Measurements from ENCODE around the gene CHRND. TPM values are rescaled to one million over a fixed set of nuclear protein-coding genes. Genes with fewer than 3 reads are reported as not detected.

CHRND gene
- polyA plus RNA-seq, 1 donor from 2014 or later = not detected

GRCh38 chr2:232497348-232497747, 28.6 kb upstream of the CHRND start:
- no peak overlapping the region for H3K27ac ChIP-seq (ENCODE audit: low read length)
- H3K9me2 ChIP-seq (ENCODE audit: insufficient read depth, low read length) = no peaks in the 10 kb centered on the region
- no peaks in the 10 kb centered on the region for H4K20me1 ChIP-seq (ENCODE audit: insufficient read depth)
- no peaks in the 10 kb centered on the region for H3K36me3 ChIP-seq (ENCODE audit: insufficient read depth, low read length)
- H3K9ac ChIP-seq (ENCODE audit: low read length) = no peak overlapping the region
- no peak overlapping the region for H3K4me3 ChIP-seq (ENCODE audit: low read length)
- H3F3A ChIP-seq (ENCODE audit: insufficient read depth, low read length, poor library complexity, severe bottlenecking) = peaks cover 5% of the 10 kb centered on the region
- H3K79me2 ChIP-seq (replicated peaks; ENCODE audit: insufficient read depth, low read length) = no peaks in the 10 kb centered on the region
- no peaks in the 10 kb centered on the region for H3K27me3 ChIP-seq (ENCODE audit: insufficient read depth, low read depth, low read length)
- H3K4me2 ChIP-seq (ENCODE audit: low read length) = no peak overlapping the region
- H3K9me3 ChIP-seq (ENCODE audit: low read length) = no peaks in the 10 kb centered on the region
- TF ChIP-seq POLR2AphosphoS5 (IDR thresholded peaks at IDR 0.05) = no peak
- no peak for TF ChIP-seq EZH2 (IDR thresholded peaks at IDR 0.05; ENCODE audit: borderline replicate concordance, insufficient read depth, low read length, poor library complexity, severe bottlenecking)
- no peak for TF ChIP-seq EP300 (conservative IDR thresholded peaks at IDR 0.05; ENCODE audit: poor library complexity, severe bottlenecking)
- TF ChIP-seq, protein P1, sequence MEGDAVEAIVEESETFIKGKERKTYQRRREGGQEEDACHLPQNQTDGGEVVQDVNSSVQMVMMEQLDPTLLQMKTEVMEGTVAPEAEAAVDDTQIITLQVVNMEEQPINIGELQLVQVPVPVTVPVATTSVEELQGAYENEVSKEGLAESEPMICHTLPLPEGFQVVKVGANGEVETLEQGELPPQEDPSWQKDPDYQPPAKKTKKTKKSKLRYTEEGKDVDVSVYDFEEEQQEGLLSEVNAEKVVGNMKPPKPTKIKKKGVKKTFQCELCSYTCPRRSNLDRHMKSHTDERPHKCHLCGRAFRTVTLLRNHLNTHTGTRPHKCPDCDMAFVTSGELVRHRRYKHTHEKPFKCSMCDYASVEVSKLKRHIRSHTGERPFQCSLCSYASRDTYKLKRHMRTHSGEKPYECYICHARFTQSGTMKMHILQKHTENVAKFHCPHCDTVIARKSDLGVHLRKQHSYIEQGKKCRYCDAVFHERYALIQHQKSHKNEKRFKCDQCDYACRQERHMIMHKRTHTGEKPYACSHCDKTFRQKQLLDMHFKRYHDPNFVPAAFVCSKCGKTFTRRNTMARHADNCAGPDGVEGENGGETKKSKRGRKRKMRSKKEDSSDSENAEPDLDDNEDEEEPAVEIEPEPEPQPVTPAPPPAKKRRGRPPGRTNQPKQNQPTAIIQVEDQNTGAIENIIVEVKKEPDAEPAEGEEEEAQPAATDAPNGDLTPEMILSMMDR (IDR thresholded peaks at IDR 0.05; ENCODE audit: poor library complexity, severe bottlenecking) = no peak
- TF ChIP-seq TAF1 (IDR thresholded peaks at IDR 0.05; ENCODE audit: low read depth) = no peak
- TF ChIP-seq RAD21 (conservative IDR thresholded peaks at IDR 0.05) = no peak
- TF ChIP-seq SMC3 (conservative IDR thresholded peaks at IDR 0.05; ENCODE audit: poor library complexity) = no peak
- TF ChIP-seq, protein P2, sequence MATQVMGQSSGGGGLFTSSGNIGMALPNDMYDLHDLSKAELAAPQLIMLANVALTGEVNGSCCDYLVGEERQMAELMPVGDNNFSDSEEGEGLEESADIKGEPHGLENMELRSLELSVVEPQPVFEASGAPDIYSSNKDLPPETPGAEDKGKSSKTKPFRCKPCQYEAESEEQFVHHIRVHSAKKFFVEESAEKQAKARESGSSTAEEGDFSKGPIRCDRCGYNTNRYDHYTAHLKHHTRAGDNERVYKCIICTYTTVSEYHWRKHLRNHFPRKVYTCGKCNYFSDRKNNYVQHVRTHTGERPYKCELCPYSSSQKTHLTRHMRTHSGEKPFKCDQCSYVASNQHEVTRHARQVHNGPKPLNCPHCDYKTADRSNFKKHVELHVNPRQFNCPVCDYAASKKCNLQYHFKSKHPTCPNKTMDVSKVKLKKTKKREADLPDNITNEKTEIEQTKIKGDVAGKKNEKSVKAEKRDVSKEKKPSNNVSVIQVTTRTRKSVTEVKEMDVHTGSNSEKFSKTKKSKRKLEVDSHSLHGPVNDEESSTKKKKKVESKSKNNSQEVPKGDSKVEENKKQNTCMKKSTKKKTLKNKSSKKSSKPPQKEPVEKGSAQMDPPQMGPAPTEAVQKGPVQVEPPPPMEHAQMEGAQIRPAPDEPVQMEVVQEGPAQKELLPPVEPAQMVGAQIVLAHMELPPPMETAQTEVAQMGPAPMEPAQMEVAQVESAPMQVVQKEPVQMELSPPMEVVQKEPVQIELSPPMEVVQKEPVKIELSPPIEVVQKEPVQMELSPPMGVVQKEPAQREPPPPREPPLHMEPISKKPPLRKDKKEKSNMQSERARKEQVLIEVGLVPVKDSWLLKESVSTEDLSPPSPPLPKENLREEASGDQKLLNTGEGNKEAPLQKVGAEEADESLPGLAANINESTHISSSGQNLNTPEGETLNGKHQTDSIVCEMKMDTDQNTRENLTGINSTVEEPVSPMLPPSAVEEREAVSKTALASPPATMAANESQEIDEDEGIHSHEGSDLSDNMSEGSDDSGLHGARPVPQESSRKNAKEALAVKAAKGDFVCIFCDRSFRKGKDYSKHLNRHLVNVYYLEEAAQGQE (IDR thresholded peaks at IDR 0.05; ENCODE audit: borderline replicate concordance) = no peak
- TF ChIP-seq MXI1 (conservative IDR thresholded peaks at IDR 0.05; ENCODE audit: poor library complexity, severe bottlenecking) = no peak
- no peak overlapping the region for H2AFZ ChIP-seq (ENCODE audit: low read depth, low read length)

DNA sequence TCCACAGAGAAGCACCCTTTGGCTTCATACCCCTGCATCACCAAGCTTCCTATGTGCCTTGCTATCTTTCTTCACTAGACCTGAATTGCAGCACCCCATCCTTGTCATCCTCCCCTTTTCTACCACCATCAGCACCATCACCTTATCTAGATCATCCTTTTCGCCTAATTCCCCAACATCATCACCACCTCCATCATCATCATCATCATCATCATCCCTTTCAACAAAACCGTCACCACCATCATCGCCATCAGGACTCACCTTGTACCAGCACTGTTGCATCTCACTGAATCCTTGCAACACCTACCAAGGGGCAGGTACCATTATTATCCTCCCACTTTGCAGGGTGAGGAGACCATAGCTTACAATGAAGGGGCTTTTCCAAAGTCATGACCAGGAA, 27.5 kb upstream of the CHRND start:
- H3K79me2 ChIP-seq (replicated peaks; ENCODE audit: insufficient read depth, low read length) = no peaks in the 10 kb centered on the region
- H3K9me3 ChIP-seq (ENCODE audit: low read length) = no peaks in the 10 kb centered on the region
- no peaks in the 10 kb centered on the region for H3K9me2 ChIP-seq (ENCODE audit: insufficient read depth, low read length)
- H3K9ac ChIP-seq (ENCODE audit: low read length) = no peak overlapping the region
- H3F3A ChIP-seq (ENCODE audit: insufficient read depth, low read length, poor library complexity, severe bottlenecking) = peaks cover 5% of the 10 kb centered on the region
- TF ChIP-seq POLR2AphosphoS5 (IDR thresholded peaks at IDR 0.05) (no peak), TAF1 (IDR thresholded peaks at IDR 0.05; ENCODE audit: low read depth) (no peak), EZH2 (IDR thresholded peaks at IDR 0.05; ENCODE audit: borderline replicate concordance, insufficient read depth, low read length, poor library complexity, severe bottlenecking) (no peak), EP300 (conservative IDR thresholded peaks at IDR 0.05; ENCODE audit: poor library complexity, severe bottlenecking) (no peak), RAD21 (conservative IDR thresholded peaks at IDR 0.05) (no peak), SMC3 (conservative IDR thresholded peaks at IDR 0.05; ENCODE audit: poor library complexity) (no peak), MXI1 (conservative IDR thresholded peaks at IDR 0.05; ENCODE audit: poor library complexity, severe bottlenecking) (no peak)
- TF ChIP-seq, protein P1 (IDR thresholded peaks at IDR 0.05; ENCODE audit: poor library complexity, severe bottlenecking) = no peak
- TF ChIP-seq, protein P2 (IDR thresholded peaks at IDR 0.05; ENCODE audit: borderline replicate concordance) = no peak
- H3K36me3 ChIP-seq (ENCODE audit: insufficient read depth, low read length) = no peaks in the 10 kb centered on the region
- peaks cover 4% of the 10 kb centered on the region for H3K27me3 ChIP-seq (ENCODE audit: insufficient read depth, low read depth, low read length)
- H3K27ac ChIP-seq (ENCODE audit: low read length) = no peak overlapping the region
- no peaks in the 10 kb centered on the region for H4K20me1 ChIP-seq (ENCODE audit: insufficient read depth)
- H2AFZ ChIP-seq (ENCODE audit: low read depth, low read length) = no peak overlapping the region
- H3K4me3 ChIP-seq (ENCODE audit: low read length) = no peak overlapping the region
- no peak overlapping the region for H3K4me2 ChIP-seq (ENCODE audit: low read length)

Data from neural cell (in vitro differentiated cells).